HG03066 (cell line): ENCODE results near the gene ADRB2.
"Not testable (repeated sequence)": the region's sequence is repeated elsewhere in the genome, so short reads cannot be mapped to it uniquely, and the experiment has no call there.

Experiments
- ATAC-seq: cut with Tn5 transposase; IDR thresholded peaks from one replicate; pipeline ENCODE4 v1.9.1; 2021; ENCODE audit warnings: low read depth; ENCODE audit not compliant: unreplicated experiment

The ADRB2 gene

DNA sequence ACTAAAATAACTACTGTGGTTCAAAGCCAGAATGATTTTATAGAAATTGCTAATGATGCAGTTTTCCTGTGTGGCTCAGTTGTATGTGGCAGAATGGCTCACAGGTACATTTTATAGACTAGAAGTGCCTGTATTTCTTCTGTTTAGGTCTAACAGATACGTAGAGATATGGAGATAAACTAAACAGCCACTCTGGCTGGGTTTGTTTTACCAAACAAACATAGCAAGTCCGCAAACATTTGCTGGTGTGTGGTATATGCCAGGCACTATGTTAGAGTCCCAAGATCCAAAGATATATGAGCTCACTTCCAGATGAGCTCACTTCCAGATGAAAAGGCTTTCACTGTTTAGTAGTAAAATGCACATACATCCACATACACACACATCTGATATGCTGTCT, 24.4 kb downstream of the ADRB2 start:
- no peak for ATAC-seq

DNA sequence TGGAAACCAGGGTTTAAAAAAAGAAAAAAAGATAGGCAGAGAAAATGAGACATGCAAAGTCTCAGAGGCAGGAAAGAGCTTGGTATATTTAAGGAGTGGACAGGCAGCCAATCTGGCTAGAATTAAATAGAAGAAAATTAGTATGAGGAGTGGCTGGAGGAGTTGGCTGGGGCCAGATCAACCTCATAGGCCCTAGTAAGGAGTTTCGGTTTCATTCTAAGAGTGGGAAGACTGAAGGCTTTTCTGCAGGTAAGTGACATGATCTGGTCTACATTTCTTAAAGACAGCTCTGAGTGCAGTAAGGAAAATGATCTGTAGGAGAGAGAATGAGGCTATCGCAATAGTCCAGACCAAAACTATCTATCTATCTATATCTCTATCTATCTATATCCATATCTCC, 27.5 kb downstream of the ADRB2 start:
- ATAC-seq = peak; percentile 68

DNA sequence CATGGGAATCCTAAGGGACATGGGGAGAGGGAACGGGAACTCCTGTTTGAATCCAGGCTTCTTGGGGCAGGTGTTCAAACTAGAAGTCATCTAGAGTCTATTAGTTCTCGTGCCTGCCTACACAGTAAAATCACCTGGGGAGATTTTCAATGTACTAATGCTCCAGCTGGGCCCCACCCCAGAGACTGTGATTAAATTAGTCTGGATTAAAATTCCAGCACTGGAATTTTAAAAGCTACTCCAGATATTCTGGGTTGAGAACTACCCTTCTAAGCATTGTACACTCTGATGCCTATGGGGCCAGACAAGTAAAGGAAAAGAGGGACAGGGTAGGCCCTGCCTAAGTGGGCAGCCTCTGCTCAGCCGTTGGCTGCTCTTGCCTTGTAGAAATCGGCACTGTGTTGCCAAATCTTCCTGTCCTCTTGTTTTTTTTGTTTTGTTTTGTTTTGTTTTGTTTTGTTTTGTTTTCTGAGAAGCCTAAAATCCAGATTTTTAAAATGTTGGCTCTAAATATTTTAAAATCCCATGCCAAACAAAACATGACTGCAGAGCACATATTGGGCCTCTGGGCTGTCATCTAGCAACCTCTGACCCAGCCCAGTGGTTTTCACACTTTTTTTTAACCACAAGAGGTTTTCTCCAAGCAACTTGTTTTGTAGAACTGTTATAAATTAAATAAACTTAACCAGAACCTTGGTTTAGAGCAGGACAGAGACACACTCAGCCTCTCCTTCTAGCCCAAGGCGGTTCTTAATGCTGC, 29.0 kb downstream of the ADRB2 start:
- ATAC-seq = no peak

DNA sequence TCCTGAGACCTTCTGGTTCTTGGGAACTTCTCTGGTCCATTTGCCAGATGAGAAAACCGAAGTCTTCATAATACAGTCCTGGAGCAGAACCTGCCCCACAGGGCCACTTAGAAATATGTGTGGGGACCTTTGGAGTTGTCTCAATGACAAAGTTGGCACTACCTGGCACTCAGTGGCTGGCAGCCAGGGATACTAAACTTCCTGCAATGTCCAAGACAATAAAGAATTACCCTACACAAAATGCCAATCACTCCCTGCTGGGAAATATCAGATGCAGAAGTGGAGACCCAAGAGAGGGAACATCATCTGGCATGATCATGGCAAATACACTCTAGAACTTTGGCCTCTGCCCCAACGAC, 29.6 kb downstream of the ADRB2 start:
- ATAC-seq = no peak

DNA sequence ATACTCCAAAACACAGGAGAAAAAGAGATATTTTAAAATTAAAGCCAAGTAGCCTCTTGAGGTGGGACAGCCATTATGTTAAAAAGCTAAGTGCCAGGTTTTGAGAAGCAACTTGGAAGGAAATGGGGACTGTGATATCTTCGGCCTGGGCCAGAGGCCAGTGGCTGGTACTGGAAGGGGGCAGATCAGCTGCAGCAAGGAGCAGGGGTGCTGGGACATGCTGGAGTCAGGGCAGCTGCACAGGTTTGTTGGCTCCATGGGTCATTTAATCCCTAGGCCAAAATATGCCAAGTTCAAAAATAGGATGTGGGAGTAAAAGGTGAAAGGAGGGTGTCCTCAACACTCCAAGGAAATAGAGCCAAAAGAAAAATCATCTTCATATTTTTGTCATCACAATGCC, 30.0 kb downstream of the ADRB2 start:
- ATAC-seq = no peak

DNA sequence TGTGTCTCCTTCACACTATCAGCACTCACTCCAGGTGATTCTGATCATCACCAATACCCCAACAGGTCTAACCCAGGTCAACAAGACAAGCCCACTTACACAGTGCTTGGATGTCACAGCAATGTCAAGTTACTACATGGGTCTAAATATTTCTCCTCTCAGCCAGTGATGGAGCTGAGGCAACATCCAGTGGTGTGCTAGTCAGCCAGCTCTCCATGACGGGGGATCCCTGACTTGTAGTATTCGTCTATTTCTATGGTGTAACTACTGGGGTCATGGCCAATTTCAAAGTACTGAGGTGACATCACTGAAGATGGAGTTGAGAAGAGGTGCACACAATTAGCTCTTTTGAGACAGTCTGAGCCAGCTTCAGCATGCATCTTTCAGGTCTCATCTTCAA, 31.1 kb downstream of the ADRB2 start:
- ATAC-seq = no peak

DNA sequence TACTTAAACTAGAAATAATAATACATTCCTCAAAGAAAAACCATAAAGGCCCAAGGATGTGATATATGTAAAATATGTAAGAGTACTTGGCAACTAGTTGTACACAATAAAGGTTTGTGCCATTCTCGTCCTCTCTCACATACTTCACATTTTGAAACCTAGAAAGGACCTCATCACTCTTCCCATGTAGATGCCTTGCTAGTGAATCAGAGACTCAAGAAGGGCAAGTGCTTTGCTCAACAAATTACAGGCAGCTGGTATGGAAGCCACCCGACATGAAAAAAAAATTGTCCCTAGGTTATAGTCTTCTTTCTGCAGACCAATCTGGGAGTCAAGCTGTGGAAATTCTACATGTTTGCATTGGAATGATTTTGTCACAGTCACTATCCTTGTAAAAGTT, 31.7 kb downstream of the ADRB2 start:
- ATAC-seq = no peak

DNA sequence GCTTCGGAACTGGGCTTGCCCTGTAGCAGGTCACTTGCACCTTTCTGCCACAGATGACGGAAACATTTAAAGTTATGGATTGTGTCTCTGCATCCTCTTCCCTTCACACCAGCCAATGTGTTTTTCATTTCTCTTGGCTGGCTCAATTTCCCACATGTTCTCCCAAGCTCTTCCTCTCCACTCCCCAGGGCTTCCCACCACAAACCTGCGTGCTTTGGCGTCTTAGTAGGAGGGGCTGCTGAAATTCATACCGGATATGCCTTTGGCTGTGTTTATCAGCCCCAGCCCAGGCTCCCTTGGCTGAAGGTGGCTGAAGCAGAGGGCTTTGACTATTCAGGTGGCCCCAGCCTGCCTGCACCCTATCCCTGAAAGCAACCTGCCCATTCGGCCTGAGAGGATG, 32.1 kb downstream of the ADRB2 start:
- ATAC-seq = no peak

DNA sequence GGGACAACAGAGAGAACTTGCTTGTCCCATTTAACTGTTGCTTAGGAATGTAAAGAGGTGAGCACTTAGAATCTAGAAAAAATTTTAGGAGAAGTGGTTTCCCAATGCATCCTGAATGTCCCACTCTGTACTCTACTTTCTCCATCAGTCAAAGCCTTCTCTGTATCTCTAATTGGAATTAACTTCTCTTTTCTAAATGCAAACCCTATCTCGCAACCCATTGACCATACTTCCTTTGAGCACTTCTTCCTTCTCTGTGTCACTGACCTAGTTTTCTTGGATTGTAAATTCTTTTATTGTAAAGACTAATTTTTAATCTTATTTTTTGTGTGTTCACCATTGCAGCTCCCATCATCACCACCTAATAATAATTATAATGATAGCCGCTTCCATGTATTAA, 33.3 kb downstream of the ADRB2 start:
- ATAC-seq = no peak

DNA sequence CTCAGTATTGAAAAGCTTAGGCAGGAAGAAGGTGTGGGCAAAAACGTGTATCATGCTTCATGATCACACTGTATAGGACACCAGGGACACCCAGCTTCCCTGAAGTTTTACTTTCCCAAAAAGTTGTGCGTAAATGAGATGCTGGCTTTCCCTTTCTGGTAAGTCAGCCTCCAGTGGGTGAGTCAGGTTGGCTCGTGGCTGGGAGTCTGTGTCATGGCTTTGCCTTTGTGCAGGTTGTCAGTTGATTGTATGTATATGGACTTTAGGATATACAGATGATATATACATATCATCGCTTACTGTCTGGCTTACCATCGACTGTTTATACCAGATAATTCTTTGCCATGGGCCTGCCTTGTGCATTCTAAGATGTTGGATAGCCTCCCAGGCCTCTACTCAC, 34.2 kb downstream of the ADRB2 start:
- ATAC-seq = no peak

DNA sequence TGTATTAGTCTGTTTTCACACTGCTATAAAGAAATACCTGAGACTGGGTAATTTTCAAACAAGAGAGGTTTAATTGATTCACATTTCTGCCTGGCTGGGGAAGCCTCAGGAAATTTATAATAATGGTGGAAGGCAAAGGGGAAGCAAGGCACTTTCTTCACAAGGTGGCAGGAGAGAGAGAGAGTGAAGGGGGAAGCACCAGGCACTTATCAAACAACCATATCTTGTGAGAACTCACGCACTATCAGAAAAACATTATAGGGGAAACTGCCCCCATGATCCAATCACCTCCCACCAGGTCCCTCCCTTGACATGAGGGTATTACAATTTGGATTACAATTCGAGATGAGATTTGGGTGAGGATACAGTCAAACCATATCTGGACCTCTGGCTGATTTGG, 34.7 kb downstream of the ADRB2 start:
- ATAC-seq = no peak

DNA sequence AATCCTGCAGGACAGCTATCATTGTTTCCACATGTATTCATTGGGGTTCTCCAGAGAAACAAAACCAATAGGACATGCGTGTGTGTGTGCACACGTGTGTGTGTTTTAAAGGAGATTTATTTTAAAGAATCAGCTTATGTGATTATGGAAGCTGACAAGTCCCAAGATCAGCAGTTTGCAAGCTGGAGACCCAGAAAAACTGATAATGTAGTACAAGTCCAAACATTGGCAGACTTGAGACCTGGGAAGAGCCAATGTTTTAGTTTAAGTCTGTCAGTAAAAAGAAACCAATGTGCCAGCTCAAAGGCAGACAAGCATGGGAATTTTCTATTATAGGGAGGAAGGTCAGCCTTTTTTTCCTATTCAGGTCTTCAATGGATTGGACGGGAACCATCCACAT, 35.3 kb downstream of the ADRB2 start:
- ATAC-seq = no peak

DNA sequence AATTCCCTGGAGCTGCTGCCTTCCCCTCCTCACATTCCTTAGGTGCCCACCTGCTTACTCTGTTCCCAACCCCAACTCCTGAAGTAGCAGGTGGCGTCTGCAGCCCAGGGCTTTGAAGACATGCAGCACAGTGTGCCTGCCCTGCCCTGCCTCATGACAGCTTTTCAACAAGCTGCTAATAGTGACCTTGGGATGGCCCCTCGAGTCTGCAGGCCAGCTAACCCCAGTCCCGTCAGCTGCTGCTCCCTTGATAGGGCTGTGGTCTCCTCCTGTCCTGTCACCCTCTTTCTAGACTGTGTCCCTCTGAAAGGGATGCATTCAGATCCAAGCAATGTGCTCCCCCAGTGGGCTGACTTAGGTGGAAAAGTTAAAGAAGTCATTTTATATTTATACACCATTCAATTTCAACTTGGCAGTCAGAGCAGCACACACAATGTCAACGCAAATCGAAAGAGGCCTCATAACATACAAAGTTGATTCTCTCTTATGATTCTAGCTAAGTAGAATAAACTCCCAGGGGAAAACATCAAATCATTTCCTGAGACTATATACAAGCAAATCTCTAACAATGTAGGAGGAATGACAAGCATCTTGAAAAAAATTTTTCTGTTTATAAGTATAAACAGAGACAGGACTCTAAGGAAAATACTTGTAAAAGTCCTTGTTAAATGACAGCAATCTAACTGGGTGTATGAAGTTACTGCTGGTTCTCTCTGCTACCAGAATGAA, 37.9 kb downstream of the ADRB2 start:
- ATAC-seq = no peak

DNA sequence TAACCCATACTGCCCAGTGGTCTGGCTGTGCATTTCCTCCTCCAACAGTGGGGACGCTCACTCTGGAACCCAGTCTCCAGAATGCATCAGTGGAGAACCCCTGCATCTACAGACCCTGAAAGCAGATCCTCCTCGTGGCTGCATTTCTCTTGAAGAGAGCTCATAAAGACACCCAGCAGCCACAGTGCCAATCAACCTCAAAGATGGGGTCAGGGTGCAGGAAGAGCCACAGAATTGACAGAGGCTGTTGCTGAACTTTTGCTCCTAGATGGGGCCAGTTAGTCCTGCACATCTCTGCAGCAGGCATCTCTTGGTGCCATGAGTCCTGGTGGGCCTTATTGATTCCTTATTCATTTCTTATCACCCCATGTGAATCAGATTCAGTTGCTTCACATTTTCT, 39.6 kb downstream of the ADRB2 start:
- ATAC-seq = no peak

DNA sequence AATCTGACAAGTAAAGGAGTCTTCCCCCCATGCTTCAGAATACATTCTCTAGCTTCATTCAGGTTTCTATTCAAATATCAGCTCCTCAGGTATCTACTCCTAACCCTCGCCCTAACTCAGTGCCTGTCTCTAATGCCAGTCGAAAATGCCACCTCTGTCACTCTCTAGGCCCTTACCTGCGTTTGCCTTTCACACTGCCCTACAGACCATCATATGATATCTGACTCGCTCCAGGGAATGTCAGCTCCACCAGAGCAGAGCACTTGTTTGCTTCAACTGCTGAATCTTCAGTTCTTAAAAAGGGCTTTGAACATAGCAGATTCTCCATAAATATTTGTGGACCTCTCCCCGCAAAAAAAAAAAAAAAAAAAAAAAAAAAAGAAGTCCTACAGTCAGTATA, 46.7 kb downstream of the ADRB2 start:
- ATAC-seq = no peak

DNA sequence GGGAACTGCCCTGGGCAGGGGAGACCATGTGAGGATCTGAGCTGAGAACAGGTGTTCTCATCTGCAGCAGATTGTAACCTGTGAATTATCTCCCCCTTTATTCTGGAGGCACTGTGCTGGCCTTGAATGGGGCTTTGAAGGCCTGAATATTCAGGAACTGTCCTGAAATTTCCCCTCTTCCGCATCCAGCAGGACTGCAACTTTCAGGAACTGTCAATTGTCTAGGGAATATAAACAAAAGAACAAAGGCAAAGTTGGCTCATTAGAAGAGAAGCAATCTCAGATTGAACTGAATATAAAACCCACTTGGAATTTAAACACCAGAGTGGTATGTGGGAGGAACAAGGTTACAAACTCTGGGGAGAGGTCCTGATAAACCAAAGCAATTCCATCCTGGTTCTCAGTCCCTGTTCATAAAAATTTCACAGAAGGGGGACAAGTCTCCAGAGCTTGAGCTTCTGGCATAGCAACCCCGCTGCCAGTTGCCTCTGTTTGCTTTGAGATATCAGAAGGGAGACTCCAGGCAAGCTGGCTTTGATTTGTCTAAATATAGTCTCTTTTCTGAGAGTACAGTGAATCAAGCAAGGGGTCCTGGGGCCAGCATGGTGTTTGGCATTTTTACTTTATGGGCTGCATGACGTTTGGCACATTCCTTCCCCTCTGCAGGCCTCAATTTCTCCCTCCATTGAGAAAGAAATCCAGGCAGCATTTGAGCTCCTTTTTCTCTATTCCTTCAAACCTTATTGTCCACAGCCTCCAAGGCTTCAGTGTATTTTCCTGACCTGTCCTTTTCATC, 47.5 kb downstream of the ADRB2 start:
- no peak for ATAC-seq

DNA sequence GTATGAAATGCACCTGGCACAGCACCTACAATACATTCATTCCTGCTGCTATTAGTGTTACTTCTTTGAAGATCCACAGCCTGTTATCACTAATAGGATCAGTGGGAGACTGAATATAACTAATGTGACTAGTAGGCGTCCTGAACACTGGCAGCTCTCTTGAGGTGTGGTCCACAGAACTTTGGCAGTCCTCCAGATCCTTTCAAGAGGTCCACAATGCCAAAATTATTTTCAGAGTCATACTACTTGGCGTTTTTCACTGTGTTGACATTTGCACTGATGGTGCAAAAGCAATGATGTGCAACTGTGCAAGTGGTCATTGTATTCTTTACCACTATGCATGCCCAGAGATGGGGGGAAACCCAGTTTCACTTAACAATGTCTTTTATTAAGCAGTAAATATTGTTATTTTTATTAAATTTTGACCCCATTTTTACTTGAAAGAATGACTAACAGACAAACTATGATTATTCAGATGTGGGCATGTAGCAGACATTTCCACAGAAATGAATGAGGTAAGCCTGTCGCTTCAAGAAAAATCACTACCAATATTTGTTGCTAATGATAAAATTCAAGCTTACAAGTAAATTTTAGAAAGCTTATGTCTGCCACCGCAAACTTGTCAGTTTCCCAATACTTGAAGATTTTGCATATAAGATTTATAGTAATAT, 48.9 kb downstream of the ADRB2 start:
- ATAC-seq = no peak

DNA sequence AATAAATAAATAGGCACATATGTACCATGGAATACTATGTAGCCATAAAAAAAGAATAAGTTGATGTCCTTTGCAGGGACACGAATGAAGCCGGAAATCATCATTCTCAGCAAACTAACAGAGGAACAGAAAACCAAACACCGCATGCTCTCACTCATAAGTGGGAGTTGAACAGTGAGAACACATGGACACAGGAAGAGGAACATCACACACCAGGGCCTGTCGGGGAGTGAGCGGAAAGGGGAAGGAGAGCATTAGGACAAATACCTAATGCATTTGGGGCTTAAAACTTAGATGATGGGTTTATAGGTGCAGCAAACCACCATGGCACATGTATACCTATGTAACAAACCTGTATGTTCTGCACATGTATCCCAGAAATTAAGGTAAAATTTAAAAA, 51.0 kb downstream of the ADRB2 start:
- ATAC-seq = not testable (repeated sequence)
